ENCODE measurements around the gene GPR84.

Gene GPR84

GRCh38 chr12:54387114-54387467 is 22.8 kb upstream of the GPR84 start:
- Histone ChIP-seq H3K4me2 (ENCODE audit: low read length) (peak overlapping the region; percentile 48), H2AFZ (peak overlapping the region; percentile 34), H3K4me1 (peaks cover 18% of the 10 kb centered on the region), H3K79me2 (no peaks in the 10 kb centered on the region), H3K9ac (no peak overlapping the region), H3K27me3 (ENCODE audit: control insufficient read depth, insufficient read depth, low read length) (no peaks in the 10 kb centered on the region), H3K36me3 (ENCODE audit: control insufficient read depth, insufficient read depth, low read length) (no peaks in the 10 kb centered on the region), H3K27ac (peak overlapping the region; percentile 73), H3K9me3 (ENCODE audit: control insufficient read depth, low read length) (no peaks in the 10 kb centered on the region), H3K4me3 (ENCODE audit: low read depth, low read length) (no peak overlapping the region)
- TF ChIP-seq CTCF (IDR thresholded peaks at IDR 0.05), result no peak

GRCh38 chr12:54386403-54387113 is 22.3 kb upstream of the GPR84 start:
- Histone ChIP-seq H3K27ac (no peak overlapping the region), H3K4me2 (ENCODE audit: low read length) (peak overlapping the region; percentile 48), H3K9ac (no peak overlapping the region), H3K27me3 (ENCODE audit: control insufficient read depth, insufficient read depth, low read length) (no peaks in the 10 kb centered on the region), H3K79me2 (no peaks in the 10 kb centered on the region), H2AFZ (no peak overlapping the region), H3K9me3 (ENCODE audit: control insufficient read depth, low read length) (no peaks in the 10 kb centered on the region), H3K4me3 (ENCODE audit: low read depth, low read length) (no peak overlapping the region), H3K4me1 (peaks cover 18% of the 10 kb centered on the region), H3K36me3 (ENCODE audit: control insufficient read depth, insufficient read depth, low read length) (no peaks in the 10 kb centered on the region)
- no peak for TF ChIP-seq CTCF (IDR thresholded peaks at IDR 0.05)

GRCh38 chr12:54385251-54385914 is 21.1 kb upstream of the GPR84 start:
- no peak overlapping the region for H3K27ac ChIP-seq
- H2AFZ ChIP-seq, result no peak overlapping the region
- no peaks in the 10 kb centered on the region for H3K79me2 ChIP-seq
- no peak for TF ChIP-seq CTCF (IDR thresholded peaks at IDR 0.05)
- peaks cover 18% of the 10 kb centered on the region for H3K4me1 ChIP-seq
- H3K4me3 ChIP-seq (ENCODE audit: low read depth, low read length), result no peak overlapping the region
- H3K4me2 ChIP-seq (ENCODE audit: low read length), result no peak overlapping the region
- H3K9me3 ChIP-seq (ENCODE audit: control insufficient read depth, low read length), result no peaks in the 10 kb centered on the region
- no peak overlapping the region for H3K9ac ChIP-seq
- H3K27me3 ChIP-seq (ENCODE audit: control insufficient read depth, insufficient read depth, low read length), result no peaks in the 10 kb centered on the region
- no peaks in the 10 kb centered on the region for H3K36me3 ChIP-seq (ENCODE audit: control insufficient read depth, insufficient read depth, low read length)

- Histone ChIP-seq H3K4me3 (ENCODE audit: low read depth, low read length) (no peak within 1 kb of the TSS), H3K4me1 (peaks cover 18% of the 10 kb centered on the region), H3K9me3 (ENCODE audit: control insufficient read depth, low read length) (no peaks in the 10 kb centered on the region), H3K79me2 (no peaks in the 10 kb centered on the region), H3K9ac (no peak within 1 kb of the TSS), H3K27ac (no peak within 1 kb of the TSS), H3K27me3 (ENCODE audit: control insufficient read depth, insufficient read depth, low read length) (no peaks in the 10 kb centered on the region), H2AFZ (no peak within 1 kb of the TSS), H3K4me2 (ENCODE audit: low read length) (no peak within 1 kb of the TSS), H3K36me3 (ENCODE audit: control insufficient read depth, insufficient read depth, low read length) (no peaks in the 10 kb centered on the region)
- no peak for TF ChIP-seq CTCF (IDR thresholded peaks at IDR 0.05)
Measured at GRCh38 chr12:54384591-54385041, 20.3 kb upstream of the GPR84 start, which contains the start of gene ZNF385A. Gene ZNF385A, minus strand, starts transcription at chr12:54384733. Its CDS starts 219 bp downstream, at chr12:54384514.
